HG03095 (cell line): ENCODE results near the gene WNK1.
"Not testable (repeated sequence)": the region's sequence is repeated elsewhere in the genome, so short reads cannot be mapped to it uniquely, and the experiment has no call there.

Experiments
- ATAC-seq: cut with Tn5 transposase; IDR thresholded peaks from one replicate; pipeline ENCODE4 v1.9.1; 2021; ENCODE audit warnings: moderate library complexity; ENCODE audit not compliant: unreplicated experiment

The WNK1 gene

GRCh38 chr12:740921-741320 lies 11.5 kb upstream of the WNK1 start:
- ATAC-seq: no peak

- ATAC-seq: no peak
Observed at GRCh38 chr12:749751-750270, 2.6 kb upstream of the WNK1 start.

- no peak for ATAC-seq
Observed at GRCh38 chr12:750366-751191, 1.8 kb upstream of the WNK1 start.

GRCh38 chr12:751192-751998 lies 984 bp upstream of the WNK1 start:
- ATAC-seq: peak; percentile 42

- peak; percentile 21 for ATAC-seq
Observed at GRCh38 chr12:752695-753610, 574 bp downstream of the WNK1 start.

- no peak for ATAC-seq
Observed at GRCh38 chr12:753611-754472, 1.5 kb downstream of the WNK1 start.

- ATAC-seq: no peak
Observed at GRCh38 chr12:754473-754820, 2.1 kb downstream of the WNK1 start.

GRCh38 chr12:754851-755562 lies 2.6 kb downstream of the WNK1 start:
- no peak for ATAC-seq

- no peak for ATAC-seq
Observed at GRCh38 chr12:759628-760027, 7.2 kb downstream of the WNK1 start.

GRCh38 chr12:761256-761655 lies 8.9 kb downstream of the WNK1 start:
- no peak for ATAC-seq

GRCh38 chr12:765840-766239 lies 13.5 kb downstream of the WNK1 start:
- ATAC-seq: no peak

- no peak for ATAC-seq
Observed at GRCh38 chr12:768434-768833, 16.1 kb downstream of the WNK1 start.

- ATAC-seq: no peak
Observed at GRCh38 chr12:770479-770878, 18.1 kb downstream of the WNK1 start.

- no peak for ATAC-seq
Observed at GRCh38 chr12:772056-772697, 19.8 kb downstream of the WNK1 start.

GRCh38 chr12:774051-774614 lies 21.8 kb downstream of the WNK1 start:
- no peak for ATAC-seq

GRCh38 chr12:775973-776771 lies 23.8 kb downstream of the WNK1 start:
- ATAC-seq: not testable (repeated sequence)

GRCh38 chr12:776772-777373 lies 24.5 kb downstream of the WNK1 start:
- not testable (repeated sequence) for ATAC-seq
